ENCODE data around the gene BCL2L1.

Gene BCL2L1

DNA sequence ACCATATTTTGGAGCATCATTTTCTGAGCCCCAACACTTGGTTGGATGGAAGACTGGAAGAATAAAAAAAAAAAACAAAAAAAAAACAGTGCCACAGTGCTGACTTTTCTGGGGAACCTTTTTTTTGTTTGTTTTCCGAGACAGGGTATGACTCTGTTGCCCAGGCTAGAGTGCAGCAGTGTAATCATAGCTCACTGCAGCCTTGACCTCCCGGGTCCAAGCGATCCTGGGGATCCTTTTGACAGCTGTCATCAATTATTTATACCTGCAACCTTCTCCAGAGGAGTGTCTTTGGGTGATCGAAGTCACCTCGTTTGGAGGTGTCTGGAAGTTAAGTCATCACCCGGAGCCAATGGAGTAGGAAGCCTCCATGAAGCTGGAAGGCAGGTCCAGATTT lies 8.7 kb upstream of the BCL2L1 start:
- DNase-seq (ENCODE audit: low read depth in 4 of 4, low spot score in 1 of 4), result no peak

DNA sequence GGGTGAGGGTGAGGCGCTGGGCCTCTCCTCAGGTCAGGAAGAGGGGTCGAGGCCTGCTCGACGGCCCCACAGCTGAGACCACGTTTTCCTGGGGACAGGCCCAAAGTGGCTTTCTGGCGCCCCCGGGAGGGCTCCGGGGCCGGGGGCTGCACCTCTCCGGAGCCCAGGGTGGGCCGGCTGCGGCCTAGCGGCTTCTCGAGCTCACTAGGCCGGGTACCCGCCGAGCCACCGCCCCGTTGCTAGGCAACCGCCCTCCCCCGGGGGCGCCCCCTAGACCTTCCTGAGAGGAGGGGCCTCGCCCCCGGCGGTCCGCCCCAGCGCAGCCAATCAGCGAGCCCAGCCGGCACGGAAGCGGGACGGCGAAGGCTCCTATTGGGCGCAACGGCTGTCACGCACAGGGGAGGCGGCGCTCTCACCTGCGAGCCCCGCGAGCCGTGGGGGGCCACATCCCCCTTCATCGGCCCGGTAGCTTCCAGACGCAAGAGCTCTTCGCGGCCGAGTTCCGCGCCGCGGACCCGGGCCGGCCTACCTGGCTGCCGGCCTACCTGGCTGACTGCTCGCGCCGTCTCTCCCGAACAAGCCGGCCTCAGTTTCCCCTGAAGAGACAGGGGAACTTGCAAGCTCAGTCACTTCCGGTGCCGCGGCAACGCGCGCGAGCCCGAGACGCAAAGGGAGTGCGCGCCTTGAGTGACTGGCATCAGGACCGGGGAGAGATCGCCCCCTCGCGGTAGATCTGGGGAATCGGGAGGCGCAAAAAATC lies 831 bp upstream of the BCL2L1 start:
- peak; percentile 96 to 98 (median 97) for DNase-seq (ENCODE audit: low read depth in 4 of 4, low spot score in 1 of 4)

DNA sequence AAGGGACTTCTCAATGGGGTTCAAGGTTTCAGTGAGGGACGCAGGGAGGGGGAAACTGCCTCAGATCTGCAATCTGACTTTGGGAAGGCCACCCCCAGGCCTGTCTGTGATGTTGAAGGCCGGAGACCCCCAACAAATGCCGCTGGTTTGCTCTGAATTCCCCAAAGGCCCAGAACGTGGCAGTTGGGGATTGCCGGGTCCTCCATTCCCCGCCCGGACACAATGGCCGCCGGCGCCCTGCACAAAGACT lies 326 bp upstream of the BCL2L1 start:
- DNase-seq (ENCODE audit: low read depth in 4 of 4, low spot score in 1 of 4), result no peak

DNA sequence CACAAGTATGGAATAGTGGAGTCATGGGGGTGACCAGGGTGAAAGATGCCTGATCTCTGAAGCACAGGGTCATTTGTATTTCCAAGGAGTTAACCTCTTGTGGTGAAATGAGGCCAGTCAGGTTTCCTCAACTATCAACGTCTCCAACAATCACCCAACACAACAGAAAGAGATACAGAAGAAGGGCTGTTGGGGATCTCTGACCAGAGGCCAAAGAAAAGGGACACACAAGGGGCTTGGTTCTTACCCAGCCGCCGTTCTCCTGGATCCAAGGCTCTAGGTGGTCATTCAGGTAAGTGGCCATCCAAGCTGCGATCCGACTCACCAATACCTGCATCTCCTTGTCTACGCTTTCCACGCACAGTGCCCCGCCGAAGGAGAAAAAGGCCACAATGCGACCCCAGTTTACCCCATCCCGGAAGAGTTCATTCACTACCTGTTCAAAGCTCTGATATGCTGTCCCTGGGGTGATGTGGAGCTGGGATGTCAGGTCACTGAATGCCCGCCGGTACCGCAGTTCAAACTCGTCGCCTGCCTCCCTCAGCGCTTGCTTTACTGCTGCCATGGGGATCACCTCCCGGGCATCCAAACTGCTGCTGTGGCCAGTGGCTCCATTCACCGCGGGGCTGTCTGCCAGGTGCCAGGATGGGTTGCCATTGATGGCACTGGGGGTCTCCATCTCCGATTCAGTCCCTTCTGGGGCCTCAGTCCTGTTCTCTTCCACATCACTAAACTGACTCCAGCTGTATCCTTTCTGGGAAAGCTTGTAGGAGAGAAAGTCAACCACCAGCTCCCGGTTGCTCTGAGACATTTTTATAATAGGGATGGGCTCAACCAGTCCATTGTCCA lies 1.0 kb downstream of the BCL2L1 start:
- DNase-seq (ENCODE audit: low read depth in 4 of 4, low spot score in 1 of 4), result no peak

DNA sequence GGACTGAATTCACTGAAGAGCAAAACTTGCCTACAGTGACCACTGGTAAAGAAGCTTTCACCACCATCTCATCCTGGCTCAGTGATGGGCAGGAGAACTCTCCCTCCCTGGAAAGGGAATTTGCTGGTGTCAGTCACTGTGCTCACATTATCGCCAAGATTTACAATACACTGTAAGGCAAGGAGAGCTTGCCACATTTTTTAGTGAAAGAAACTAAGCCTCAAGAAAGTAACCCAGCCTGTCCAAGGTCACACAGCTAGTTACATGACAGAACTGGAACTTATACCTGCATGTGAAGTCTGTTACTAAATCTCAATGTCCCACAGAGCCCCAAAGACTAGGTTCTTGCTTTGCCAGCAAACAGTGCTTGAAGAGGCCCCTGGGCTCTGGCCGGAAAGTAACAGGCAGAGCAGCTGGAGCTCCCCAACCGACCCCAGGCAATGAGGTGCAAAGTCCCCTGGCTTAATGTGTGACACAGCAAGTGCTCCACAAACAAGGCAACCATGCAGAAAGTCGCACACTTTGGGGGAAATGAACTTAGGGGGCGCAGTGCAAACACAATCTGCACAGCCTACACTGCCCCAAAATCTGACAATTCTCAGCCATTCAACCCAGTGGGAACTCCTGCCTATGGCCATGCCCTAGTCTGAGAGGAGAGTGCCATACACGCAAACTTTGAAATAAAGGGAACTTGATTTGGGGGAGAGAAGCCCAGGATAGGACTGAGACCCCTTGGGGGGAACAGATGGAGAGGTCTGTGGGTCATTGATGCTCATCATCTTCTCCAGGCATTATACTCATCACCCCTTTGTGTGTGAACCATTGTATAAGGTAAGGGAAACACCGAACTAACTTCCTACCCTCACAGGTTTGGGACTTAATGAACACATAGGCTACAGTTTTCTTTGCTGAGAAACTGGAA lies 1.9 kb downstream of the BCL2L1 start:
- DNase-seq (ENCODE audit: low read depth in 4 of 4, low spot score in 1 of 4), result no peak

DNA sequence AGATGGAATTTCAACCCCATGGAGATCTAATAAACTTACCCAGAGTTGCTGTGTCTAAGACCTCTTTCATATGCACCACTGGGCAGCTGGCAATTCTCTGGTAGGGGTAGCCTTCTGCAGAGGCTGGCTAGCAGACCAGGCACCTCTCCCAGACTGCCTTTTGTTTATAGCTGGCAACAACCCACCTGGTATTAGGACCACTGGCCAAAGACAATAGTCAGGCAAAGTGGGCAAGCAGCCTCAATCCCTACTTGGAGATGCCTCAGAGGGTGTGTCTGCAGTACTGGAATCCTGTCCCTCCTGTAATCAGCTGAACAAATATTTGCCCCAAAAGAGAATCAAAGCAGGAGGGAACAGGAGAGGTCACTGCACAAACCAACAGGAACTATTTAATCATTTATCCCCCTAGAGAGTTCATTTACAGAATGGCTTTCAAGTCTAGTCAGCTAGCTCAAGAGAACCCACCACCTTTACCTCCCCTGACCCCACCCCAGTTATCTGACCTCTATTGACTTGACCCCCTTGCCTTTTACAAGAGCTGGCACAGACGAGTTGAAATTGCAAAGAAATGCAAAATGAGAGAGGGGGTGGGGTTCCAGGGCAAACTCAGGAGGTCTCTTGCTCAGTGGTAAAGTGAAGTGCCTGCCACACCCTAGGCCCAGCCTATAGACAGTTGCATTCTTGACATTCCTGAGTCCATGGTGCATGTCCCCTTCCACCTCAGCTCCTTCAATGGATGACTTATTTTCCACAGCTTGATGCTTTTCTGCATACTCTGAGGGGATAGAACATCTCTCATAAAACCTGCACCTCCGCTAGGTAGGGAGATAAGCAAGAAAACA lies 2.8 kb downstream of the BCL2L1 start:
- no peak for DNase-seq (ENCODE audit: low read depth in 4 of 4, low spot score in 1 of 4)

DNA sequence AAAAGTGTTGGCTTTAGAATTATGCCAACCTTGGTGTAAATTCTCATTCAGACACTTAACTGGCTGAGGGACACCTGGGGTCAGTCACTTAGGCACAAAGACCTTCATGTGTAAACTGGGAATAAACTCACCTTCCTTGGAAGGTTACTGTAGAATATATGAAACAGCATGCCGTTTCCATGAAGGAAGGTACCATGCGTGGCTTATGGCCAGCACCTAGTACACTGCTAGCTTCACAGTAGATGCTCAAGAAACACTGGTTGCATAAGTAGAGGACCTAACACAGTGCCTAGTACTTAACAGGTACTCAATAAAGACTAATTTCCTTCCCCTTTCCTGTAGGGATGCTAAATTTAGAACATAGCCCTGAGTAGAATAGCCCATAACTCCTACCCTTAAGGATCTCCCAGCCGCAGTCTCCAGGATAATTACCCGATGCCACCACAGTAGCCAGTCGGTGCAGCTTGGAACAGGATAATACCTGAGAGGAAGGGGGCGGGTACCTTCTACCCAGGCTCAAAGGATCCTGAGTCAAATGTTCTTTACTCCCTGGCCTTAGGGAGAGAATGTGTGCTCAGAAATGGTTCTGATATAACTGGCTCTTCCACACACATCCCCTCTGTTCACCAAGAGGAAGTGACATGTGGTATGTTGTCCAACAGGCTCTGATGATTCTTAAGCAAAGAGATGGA lies 3.6 kb downstream of the BCL2L1 start:
- DNase-seq (ENCODE audit: low read depth in 4 of 4, low spot score in 1 of 4), result no peak

DNA sequence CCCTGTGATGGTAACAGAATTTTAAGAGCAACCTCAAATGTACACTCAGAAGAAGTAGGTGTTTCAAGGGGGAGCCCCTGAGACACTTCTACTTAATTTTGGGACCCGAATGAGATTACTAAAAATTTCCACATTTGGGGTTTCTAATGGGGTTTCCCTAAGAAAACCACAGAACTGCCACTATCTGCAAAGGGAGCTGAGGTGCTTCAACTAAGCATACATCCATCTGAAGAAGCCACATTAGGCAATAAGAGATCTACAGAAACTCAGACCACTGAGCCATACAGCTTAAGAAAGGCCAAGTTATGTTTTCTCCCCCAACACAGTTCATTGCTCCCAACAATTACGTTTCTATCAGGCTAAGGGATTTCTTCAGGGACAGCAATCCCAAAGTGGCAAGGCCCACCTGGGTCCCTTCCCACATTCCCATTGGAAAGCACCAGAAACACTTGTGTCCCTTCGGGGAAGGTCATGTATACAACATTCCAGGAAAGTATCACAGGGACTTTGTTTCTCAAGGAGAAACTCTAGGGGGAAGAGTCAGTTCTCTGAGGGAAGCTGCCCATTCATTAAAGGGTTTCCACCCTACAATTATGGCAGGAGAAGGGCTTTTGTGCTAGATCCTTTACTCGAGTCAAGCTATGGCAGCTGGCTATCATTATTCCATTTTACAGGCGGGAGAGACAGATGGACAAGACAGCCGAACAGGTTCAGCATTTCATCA lies 5.0 kb downstream of the BCL2L1 start:
- DNase-seq (ENCODE audit: low read depth in 4 of 4, low spot score in 1 of 4), result no peak

DNA sequence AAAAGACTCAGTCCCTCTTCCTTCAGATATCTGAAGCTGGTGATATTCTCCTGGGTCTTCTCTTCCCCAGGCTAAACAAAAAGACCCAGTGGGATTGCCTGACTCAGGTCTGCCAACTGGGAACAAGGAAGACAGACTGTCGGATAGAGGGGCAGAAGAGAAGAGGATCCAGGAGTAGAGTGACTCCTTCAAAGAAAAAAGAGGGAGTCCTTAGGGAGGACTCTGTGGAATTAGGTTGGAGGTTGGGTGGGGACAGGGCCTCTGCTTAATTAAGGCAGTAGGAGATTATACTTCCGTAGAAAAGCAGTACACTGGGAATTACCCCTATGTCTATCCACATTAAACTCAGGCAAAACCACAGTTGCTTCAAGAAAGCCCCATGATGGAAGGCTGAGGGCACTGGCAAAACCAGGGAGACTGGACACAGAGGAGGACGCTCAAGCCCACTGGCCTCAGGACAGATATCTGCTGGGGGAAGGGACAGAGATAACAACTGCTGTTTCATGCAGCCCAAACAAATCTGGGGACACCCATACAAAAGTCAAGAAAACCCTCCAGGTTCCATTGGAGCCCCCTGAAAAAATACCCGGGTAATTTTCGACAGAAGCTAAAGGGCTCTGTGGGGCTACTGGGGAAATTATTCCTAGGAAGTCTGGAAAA lies 5.7 kb downstream of the BCL2L1 start:
- DNase-seq (ENCODE audit: low read depth in 4 of 4, low spot score in 1 of 4), result no peak

DNA sequence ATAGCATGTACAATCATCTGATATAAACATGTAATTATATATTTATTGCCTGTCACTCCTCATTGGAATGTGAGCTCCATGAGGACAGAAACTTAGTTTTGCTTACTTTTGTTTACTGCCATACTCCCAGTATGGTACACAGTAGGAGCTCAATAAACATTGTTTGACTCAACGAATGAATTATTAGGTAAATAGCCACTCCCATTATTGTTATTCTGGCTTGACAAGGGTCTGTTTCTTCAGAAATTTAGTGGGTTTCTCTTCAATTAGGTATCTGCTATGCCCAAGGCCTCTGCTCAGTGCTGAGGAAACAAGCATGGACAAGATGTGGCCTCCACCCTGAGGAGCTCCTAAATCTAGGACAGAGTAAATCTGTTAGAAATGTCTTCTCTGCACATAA lies 6.3 kb downstream of the BCL2L1 start:
- no peak for DNase-seq (ENCODE audit: low read depth in 4 of 4, low spot score in 1 of 4)

DNA sequence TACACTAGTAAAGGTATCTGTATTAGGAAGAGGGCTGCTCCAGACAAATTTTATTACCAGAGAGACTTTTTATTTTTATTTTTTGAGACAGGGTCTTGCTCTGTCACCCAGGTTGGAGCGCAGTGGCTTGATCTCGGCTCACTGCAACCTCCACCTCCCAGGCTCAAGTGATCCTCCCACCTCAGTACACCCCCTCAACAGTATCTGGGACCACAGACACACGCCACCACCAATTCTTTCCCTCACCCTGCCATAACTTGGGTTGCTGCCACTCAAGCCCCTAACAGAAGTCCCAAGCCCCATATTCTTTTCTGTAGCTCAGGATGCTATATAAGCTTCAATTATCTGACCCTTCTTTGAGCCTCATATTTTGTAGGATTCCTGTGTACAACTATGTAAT lies 6.9 kb downstream of the BCL2L1 start:
- DNase-seq (ENCODE audit: low read depth in 4 of 4, low spot score in 1 of 4), result no peak

DNA sequence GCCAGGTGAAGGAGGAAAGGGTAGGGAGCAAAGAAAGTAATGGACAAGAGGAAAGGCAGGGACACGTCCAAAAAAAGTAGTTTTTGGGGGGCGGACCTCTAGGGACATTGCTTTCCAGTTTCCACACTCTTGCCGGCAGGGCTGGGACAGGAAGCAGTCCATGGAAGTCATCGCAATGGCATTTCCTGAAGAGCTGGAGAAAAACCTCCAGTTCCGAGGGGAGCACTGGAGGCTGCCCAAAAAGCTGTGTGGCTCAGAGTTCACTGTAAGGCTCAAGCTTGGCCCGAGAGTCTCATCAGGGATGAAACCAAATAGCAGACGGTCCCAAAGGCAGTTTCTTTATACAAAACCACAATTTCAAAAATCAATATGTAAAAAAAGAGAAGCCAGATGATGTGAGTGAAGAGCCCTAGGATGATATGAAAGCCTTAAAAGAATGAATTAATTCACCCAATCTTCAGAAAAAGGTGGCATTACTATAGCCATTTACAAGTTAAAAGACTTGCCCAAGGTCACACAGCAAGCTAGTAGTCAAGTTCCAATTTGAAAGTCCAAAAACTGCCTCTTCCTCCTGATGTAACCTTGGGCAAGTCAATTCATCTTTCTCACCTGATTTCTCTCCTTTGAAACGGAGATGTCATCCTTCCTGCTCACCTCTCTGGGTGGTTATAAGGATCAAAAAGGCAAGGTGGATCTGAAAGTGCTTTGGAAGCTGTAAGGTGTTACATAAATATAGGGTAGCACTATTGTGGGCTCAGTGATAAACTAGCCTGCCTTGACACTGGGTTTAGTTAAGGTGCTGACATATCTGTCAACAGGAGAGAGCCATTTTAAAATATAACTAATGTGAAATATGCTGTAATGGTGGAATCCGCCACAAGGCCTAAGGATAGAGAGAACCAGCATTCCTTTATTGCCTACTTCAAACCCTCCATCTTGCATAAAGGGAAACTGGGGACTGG lies 9.1 kb downstream of the BCL2L1 start:
- DNase-seq (ENCODE audit: low read depth in 4 of 4, low spot score in 1 of 4), result no peak

DNA sequence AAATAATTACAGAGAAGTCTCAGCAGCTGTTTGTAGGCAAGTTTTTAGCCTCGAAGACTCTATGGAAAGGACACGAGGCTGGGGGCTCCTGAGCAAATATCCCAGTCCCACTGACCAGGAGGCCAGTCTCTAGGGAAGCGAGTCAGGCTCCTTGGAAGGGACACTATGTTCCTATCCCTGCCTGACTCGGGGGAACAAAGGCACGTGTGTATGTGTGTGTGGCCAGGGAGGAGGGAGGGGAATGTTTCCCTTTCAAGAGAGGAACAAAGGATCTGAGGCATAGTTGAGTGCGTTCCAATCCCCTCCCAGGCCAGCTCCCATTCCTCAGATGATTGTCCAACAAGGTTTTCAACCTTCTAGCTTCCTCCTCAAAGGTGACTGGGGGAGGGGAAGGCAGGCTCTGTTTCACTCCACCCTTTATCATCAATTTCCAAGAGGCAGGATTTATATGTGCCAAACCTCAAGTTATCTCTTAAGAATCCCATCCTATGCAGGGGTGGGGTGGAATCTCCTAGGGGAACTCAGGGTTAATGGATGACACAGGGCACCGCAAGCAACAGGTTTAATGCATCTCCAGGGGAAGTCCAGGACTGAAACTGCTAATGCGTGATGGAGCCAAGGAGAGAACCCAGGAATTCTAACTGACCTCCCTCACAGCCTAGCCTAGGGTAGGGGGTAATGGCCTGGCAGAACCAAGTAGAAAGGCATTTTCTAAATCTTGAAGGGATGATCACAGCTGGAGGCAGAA lies 9.9 kb downstream of the BCL2L1 start:
- no peak for DNase-seq (ENCODE audit: low read depth in 4 of 4, low spot score in 1 of 4)

DNA sequence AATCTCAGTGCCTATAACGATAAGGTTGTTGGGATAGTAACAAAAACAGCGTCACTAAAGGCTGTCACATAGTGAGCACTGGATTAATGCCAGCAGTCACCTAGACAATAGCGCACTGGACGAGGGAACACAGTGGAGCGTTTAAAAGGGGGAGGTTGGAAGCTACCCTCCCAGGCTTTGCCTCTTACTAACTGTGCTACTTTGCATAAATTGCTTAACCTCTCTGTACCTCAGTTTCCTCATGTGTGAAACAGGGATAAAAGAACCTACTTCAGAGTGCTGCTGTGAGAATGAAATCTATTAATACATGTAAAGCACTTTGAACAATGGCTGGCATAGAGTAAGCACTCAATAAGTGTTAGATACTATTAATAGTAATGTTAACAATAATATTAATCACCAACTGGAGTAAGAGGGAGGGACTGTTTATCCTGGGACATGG lies 10.5 kb downstream of the BCL2L1 start:
- no peak for DNase-seq (ENCODE audit: low read depth in 4 of 4, low spot score in 1 of 4)

DNA sequence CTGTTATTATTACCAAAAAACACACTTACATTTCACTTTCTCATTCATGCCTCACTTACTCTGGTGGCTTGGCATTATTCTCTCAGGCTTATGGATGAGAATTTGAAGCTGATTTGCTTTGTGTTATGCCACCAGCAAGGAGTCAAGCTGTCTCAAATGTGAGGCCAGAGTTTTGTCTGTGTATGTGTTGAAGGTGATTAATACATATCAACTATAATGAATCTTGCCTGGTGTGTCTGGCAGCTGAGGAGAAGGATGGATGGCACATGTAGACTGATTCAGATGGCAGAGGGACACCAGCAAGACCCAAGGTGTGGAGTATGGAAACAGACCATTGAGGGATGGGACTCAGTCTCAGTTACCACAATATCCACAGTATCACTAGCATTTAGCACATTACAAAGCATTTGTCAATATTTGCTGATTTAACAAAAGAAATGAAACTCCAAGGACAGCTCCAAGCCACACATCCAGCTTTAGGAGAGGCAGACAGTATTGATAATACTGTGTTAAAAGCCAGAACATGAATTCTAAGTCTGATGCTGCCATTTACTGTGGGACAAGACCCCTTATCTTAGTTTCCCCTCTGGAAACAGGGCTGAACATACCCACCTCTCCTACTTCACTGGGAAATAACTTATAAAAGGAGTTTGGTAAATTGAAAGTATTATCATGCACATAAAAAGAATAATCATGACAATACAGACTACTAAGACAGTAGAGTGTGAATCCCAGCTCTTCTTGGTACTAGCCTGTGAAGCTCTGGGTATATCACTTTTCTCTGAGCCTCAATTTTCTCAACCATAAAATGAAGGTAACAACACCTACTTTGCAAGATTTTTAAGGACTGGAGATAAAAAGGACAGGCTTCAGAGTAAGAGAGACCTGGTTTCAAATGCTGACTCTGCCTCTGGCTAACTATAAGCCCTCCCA lies 11.2 kb downstream of the BCL2L1 start:
- no peak for DNase-seq (ENCODE audit: low read depth in 4 of 4, low spot score in 1 of 4)
